ENCODE data around the gene CD6. TPM values are rescaled to one million over a fixed set of nuclear protein-coding genes. Genes with fewer than 3 reads are reported as not detected.
A peak's percentile ranks its signal among the peaks of the same experiment; 100 is the strongest.

Gene CD6
- total and polyA plus RNA-seq, 2 of the 8 experiments (the other 6 are each of a cell fraction or from before 2014, with no cell fraction given) = 0.03 TPM; not detected in 1

DNA sequence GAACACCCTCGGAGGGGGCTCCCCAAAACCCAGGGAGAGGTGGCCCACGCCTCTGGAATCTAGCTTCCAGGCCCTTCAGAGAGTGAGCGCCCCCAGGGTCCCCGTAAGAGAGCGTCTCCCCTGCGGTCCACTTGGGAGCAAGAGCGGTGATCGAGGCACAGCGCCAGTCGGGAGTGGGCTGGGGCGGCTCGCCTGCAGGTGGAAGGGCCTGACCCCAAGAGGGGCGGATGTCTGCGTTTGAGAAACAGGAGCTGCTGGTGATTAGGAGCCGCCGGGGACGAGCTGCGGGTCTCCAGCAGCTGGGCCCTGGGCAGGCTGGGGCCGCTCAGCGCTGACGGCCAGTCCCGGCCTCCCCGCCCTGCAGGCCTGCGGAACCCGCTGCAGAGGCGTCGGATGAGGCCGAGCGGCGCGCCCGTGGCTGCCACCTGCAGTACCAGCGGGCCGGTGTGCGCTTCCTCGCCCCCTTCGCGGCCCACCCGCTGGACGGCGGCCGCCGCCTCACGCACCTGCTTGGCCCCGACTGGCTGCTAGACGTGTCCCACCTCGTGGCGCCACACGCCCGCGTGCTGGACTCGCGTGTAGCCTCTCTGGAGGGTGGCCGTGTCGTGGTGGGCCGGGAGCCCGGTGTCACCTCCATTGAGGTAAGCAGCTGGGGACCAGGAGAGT, 37.2 kb upstream of the CD6 start:
- Histone ChIP-seq H4K20me1 (replicated peaks in 1 of 2; ENCODE audit: control insufficient read depth in 1 of 2, insufficient read depth in 2 of 2, low read length in 2 of 2) (peaks cover 3 to 7% of the 10 kb centered on the region in 2 experiments), H3K23me2 (ENCODE audit: low read depth, low read length) (no peaks in the 10 kb centered on the region), H3K4ac (replicated peaks; ENCODE audit: insufficient read length, low read depth, low read length) (no peak overlapping the region), H2AFZ (ENCODE audit: low read length) (no peak overlapping the region), H2BK120ac (replicated peaks; ENCODE audit: low read depth, low read length) (no peak overlapping the region), H3K9ac (replicated peaks in 1 of 4; ENCODE audit: extremely low read depth in 1 of 4, low read depth in 3 of 4, low read length in 3 of 4) (no peak overlapping the region), H3K18ac (ENCODE audit: extremely low read depth, low read length) (no peak overlapping the region), H3K27ac (ENCODE audit: low read depth, low read length) (no peak overlapping the region), H3K79me2 (ENCODE audit: control insufficient read depth in 1 of 2, insufficient read depth in 2 of 2, low read length in 2 of 2) (no peaks in the 10 kb centered on the region), H3K27me3 (replicated peaks in 1 of 4; ENCODE audit: control insufficient read depth in 3 of 4, extremely low read depth in 1 of 4, insufficient read depth in 3 of 4, low read length in 3 of 4) (no peaks in the 10 kb centered on the region), H4K8ac (ENCODE audit: extremely low read depth, insufficient read depth, low read length) (0 out of 2 replicates have a peak overlapping the region, but pooled peaks have one; percentile 18), H3K4me2 (ENCODE audit: insufficient read depth in 1 of 2, low read depth in 2 of 2, low read length in 2 of 2) (no peak overlapping the region), H3K23ac (ENCODE audit: insufficient read length) (no peak overlapping the region), H3K9me3 (ENCODE audit: insufficient read depth in 2 of 2, low read depth in 1 of 2, low read length in 1 of 2) (no peaks in the 10 kb centered on the region), H2AK5ac (ENCODE audit: low read depth, low read length) (no peak overlapping the region), H3K4me3 (ENCODE audit: extremely low read depth in 1 of 4, insufficient read depth in 2 of 4, low read depth in 3 of 4, low read length in 4 of 4) (no peak overlapping the region), H3K36me3 (ENCODE audit: control insufficient read depth in 2 of 4, insufficient read depth in 4 of 4, low read length in 3 of 4) (peaks cover 7 to 47% (median 24%) of the 10 kb centered on the region in 4 experiments; a peak in 7 of 8 replicates), H2BK12ac (ENCODE audit: low read depth, low read length) (no peak overlapping the region), H4K91ac (replicated peaks; ENCODE audit: insufficient read length, low read length) (no peak overlapping the region), H2BK15ac (ENCODE audit: low read length) (no peak overlapping the region), H3K4me1 (replicated peaks in 1 of 4; ENCODE audit: control insufficient read depth in 3 of 4, insufficient read depth in 4 of 4, low read length in 3 of 4) (peaks cover 0 to 3% (median 1%) of the 10 kb centered on the region in 4 experiments; a peak in 4 of 7 replicates), H4K5ac (ENCODE audit: insufficient read length, low read depth, low read length) (no peak overlapping the region), H2BK20ac (ENCODE audit: low read length) (no peak overlapping the region), H3K14ac (ENCODE audit: insufficient read length) (no peak overlapping the region), H3K56ac (replicated peaks; ENCODE audit: insufficient read length, low read depth, low read length) (no peak overlapping the region), H3K79me1 (ENCODE audit: low read depth, low read length) (no peaks in the 10 kb centered on the region), H2BK5ac (ENCODE audit: low read depth, low read length) (no peak overlapping the region)
- DNase-seq (ENCODE audit: low read depth in 1 of 2, low spot score in 2 of 2) (no peak), FAIRE-seq (no peak)
- ChIA-PET POLR2A (ENCODE audit: partially characterized antibody) (interaction anchor here (0.9 to 2.1 kb wide), 5 partner anchors 10 to 29 kb away, joined by 3 to 5 read pairs (median 4); no protein-coding TSS in a partner anchor), CTCF (ENCODE audit: partially characterized antibody) (interaction anchor here (0.9 to 3.4 kb wide), 8 partner anchors 8 to 209 kb away, joined by 3 to 20 read pairs (median 4); no protein-coding TSS in a partner anchor)
- 92% methylated on average over 41 of the region's 57 CpGs; no CpG with 5 or more reads in 1 of the 2 experiments for WGBS, 2 experiments (ENCODE audit: extremely low coverage in 1 of 2, insufficient coverage in 1 of 2, insufficient read length in 1 of 2, insufficient replicate concordance in 2 of 2, low coverage in 1 of 2, low lambda C conversion rate in 2 of 2, missing lambda C conversion rate in 1 of 2)
- TF ChIP-seq HDAC2 (IDR thresholded peaks at IDR 0.05; ENCODE audit: borderline replicate concordance in 1 of 2, low read depth in 2 of 2, low read length in 2 of 2) (no peak), BACH1 (IDR thresholded peaks at IDR 0.05; ENCODE audit: low read length) (no peak), POU5F1 (IDR thresholded peaks at IDR 0.05; ENCODE audit: low read depth, low read length) (no peak), RXRA (IDR thresholded peaks at IDR 0.05; ENCODE audit: insufficient read depth, low read depth, low read length) (no peak), SIX5 (IDR thresholded peaks at IDR 0.05; ENCODE audit: low read depth, low read length) (no peak), SIRT6 (IDR thresholded peaks at IDR 0.05; ENCODE audit: low read length) (no peak), ASH2L (IDR thresholded peaks at IDR 0.05; ENCODE audit: low read length) (no peak), RAD21 (IDR thresholded peaks at IDR 0.05 in 1 of 2, conservative IDR thresholded peaks at IDR 0.05 in 1 of 2; ENCODE audit: low read depth in 2 of 2, low read length in 2 of 2) (no peak), RFX5 (IDR thresholded peaks at IDR 0.05; ENCODE audit: borderline replicate concordance, low read depth, low read length) (no peak)
- TF ChIP-seq, protein P1, sequence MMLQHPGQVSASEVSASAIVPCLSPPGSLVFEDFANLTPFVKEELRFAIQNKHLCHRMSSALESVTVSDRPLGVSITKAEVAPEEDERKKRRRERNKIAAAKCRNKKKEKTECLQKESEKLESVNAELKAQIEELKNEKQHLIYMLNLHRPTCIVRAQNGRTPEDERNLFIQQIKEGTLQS (IDR thresholded peaks at IDR 0.05; ENCODE audit: insufficient read depth, low read depth, low read length) = no peak
- TF ChIP-seq, protein P2, sequence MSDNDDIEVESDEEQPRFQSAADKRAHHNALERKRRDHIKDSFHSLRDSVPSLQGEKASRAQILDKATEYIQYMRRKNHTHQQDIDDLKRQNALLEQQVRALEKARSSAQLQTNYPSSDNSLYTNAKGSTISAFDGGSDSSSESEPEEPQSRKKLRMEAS (IDR thresholded peaks at IDR 0.05) = no peak

Data from H1 (cell line).